Liver (tissue), 3 donors: ENCODE results near the gene ERMP1.

Experiments
- FOXA1 ChIP-seq: IDR thresholded peaks from 2 replicates; pipeline ENCODE4 v1.6.1; 2016; ENCODE audit warnings: antibody characterized with exemption
- GABPA ChIP-seq, 2 donors: IDR thresholded peaks in 1 of 2; conservative IDR thresholded peaks in 1 of 2; 2 replicates each; pipeline ENCODE4 v1.6.1; 2016; ENCODE audit warnings: antibody characterized with exemption in 2 of 2, mild to moderate bottlenecking in 1 of 2, moderate library complexity in 1 of 2
- HNF4G ChIP-seq: IDR thresholded peaks from 2 replicates; pipeline ENCODE4 v1.6.1; 2016; ENCODE audit warnings: antibody characterized with exemption
- JUND ChIP-seq, 2 donors: IDR thresholded peaks; 2 replicates each; pipeline ENCODE4 v1.6.1; 2016; ENCODE audit warnings: antibody characterized with exemption in 2 of 2
- RAD21 ChIP-seq, 2 donors: IDR thresholded peaks; 2 replicates each; pipeline ENCODE4 v1.6.1; 2016; ENCODE audit warnings: antibody characterized with exemption in 2 of 2, mild to moderate bottlenecking in 2 of 2
- TAF1 ChIP-seq: conservative IDR thresholded peaks from 2 replicates; pipeline ENCODE4 v1.6.1; 2016; ENCODE audit warnings: antibody characterized with exemption, mild to moderate bottlenecking
- YY1 ChIP-seq: IDR thresholded peaks from 2 replicates; pipeline ENCODE4 v1.6.1; 2016; ENCODE audit warnings: antibody characterized with exemption, mild to moderate bottlenecking
- TF ChIP-seq, protein P1 (sequence below): fragments of 150-350 bp; IDR thresholded peaks from 2 replicates; pipeline ENCODE4 v1.5.1; 2017; ENCODE audit warnings: improper control_type of control experiment, low read depth, low read length; ENCODE audit not compliant: missing input control
- TF ChIP-seq, protein P2 (sequence below): IDR thresholded peaks from 2 replicates; pipeline ENCODE4 v1.6.1; 2016; ENCODE audit warnings: antibody characterized with exemption
- TF ChIP-seq, protein P3 (sequence below): IDR thresholded peaks from 2 replicates; pipeline ENCODE4 v1.6.1; 2016; ENCODE audit warnings: antibody characterized with exemption
- TF ChIP-seq, protein P4 (sequence below): IDR thresholded peaks from 2 replicates; pipeline ENCODE4 v1.6.1; 2016; ENCODE audit warnings: antibody characterized with exemption, mild to moderate bottlenecking
- donor health status: healthy.
- donor health status: healthy.

DNA sequence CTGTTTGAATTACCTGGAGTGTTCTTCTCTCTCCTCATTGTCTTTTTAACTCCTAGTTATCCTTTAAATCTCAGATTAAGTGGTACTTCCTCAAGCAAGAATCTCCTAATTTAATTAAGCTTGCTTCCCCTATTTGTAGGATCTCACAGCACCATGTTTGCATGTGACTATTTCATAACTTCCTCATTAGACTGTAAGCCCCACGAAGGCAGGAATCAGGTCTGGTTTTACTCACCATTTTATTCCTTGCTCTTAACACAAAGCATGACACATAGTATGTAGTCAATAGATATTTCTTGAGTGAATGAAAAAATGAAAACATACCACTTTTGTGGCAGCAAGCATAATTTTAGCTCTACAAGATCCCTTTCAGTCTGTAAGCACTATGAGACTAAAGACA, 1.3 kb upstream of the ERMP1 start:
- TF ChIP-seq, protein P1, sequence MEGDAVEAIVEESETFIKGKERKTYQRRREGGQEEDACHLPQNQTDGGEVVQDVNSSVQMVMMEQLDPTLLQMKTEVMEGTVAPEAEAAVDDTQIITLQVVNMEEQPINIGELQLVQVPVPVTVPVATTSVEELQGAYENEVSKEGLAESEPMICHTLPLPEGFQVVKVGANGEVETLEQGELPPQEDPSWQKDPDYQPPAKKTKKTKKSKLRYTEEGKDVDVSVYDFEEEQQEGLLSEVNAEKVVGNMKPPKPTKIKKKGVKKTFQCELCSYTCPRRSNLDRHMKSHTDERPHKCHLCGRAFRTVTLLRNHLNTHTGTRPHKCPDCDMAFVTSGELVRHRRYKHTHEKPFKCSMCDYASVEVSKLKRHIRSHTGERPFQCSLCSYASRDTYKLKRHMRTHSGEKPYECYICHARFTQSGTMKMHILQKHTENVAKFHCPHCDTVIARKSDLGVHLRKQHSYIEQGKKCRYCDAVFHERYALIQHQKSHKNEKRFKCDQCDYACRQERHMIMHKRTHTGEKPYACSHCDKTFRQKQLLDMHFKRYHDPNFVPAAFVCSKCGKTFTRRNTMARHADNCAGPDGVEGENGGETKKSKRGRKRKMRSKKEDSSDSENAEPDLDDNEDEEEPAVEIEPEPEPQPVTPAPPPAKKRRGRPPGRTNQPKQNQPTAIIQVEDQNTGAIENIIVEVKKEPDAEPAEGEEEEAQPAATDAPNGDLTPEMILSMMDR: no peak
- no peak for TF ChIP-seq TAF1
- no peak for TF ChIP-seq FOXA1
- TF ChIP-seq HNF4G: no peak
- TF ChIP-seq, protein P2, sequence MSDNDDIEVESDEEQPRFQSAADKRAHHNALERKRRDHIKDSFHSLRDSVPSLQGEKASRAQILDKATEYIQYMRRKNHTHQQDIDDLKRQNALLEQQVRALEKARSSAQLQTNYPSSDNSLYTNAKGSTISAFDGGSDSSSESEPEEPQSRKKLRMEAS: no peak
- no peak for TF ChIP-seq RAD21 (IDR thresholded peaks at IDR 0.05)
- no peak for TF ChIP-seq GABPA (IDR thresholded peaks at IDR 0.05 in 1 of 2, conservative IDR thresholded peaks at IDR 0.05 in 1 of 2)
- TF ChIP-seq JUND (IDR thresholded peaks at IDR 0.05): no peak
- TF ChIP-seq, protein P3, sequence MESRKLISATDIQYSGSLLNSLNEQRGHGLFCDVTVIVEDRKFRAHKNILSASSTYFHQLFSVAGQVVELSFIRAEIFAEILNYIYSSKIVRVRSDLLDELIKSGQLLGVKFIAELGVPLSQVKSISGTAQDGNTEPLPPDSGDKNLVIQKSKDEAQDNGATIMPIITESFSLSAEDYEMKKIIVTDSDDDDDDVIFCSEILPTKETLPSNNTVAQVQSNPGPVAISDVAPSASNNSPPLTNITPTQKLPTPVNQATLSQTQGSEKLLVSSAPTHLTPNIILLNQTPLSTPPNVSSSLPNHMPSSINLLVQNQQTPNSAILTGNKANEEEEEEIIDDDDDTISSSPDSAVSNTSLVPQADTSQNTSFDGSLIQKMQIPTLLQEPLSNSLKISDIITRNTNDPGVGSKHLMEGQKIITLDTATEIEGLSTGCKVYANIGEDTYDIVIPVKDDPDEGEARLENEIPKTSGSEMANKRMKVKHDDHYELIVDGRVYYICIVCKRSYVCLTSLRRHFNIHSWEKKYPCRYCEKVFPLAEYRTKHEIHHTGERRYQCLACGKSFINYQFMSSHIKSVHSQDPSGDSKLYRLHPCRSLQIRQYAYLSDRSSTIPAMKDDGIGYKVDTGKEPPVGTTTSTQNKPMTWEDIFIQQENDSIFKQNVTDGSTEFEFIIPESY: no peak
- TF ChIP-seq, protein P4, sequence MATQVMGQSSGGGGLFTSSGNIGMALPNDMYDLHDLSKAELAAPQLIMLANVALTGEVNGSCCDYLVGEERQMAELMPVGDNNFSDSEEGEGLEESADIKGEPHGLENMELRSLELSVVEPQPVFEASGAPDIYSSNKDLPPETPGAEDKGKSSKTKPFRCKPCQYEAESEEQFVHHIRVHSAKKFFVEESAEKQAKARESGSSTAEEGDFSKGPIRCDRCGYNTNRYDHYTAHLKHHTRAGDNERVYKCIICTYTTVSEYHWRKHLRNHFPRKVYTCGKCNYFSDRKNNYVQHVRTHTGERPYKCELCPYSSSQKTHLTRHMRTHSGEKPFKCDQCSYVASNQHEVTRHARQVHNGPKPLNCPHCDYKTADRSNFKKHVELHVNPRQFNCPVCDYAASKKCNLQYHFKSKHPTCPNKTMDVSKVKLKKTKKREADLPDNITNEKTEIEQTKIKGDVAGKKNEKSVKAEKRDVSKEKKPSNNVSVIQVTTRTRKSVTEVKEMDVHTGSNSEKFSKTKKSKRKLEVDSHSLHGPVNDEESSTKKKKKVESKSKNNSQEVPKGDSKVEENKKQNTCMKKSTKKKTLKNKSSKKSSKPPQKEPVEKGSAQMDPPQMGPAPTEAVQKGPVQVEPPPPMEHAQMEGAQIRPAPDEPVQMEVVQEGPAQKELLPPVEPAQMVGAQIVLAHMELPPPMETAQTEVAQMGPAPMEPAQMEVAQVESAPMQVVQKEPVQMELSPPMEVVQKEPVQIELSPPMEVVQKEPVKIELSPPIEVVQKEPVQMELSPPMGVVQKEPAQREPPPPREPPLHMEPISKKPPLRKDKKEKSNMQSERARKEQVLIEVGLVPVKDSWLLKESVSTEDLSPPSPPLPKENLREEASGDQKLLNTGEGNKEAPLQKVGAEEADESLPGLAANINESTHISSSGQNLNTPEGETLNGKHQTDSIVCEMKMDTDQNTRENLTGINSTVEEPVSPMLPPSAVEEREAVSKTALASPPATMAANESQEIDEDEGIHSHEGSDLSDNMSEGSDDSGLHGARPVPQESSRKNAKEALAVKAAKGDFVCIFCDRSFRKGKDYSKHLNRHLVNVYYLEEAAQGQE: no peak
- TF ChIP-seq YY1: no peak
